ENCODE data around the gene PARP4. TPM values are rescaled to one million over a fixed set of nuclear protein-coding genes. Genes with fewer than 3 reads are reported as not detected.

PARP4 gene
- total and polyA plus RNA-seq, 2 of the 4 experiments (the other 2 are of a cell fraction): 31.7 to 50.2 TPM

DNA sequence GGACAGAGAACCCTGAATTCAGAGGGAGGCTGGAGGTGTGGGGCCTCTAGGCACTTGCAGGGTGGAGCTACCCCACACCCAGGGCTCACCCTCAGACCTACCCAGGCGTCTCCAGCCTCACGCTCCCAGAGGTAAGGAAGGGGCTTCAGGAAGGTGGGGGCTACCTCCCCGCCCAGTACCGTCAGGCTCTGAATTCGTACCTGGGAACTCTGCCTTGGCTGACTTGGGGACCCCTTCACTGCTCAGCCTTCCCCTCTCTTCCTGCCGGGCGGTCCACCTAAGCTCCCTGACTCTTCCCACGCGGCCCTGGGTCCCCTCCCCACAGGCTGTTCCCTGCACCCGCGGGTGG lies 28.5 kb upstream of the PARP4 start:
- no peak for ATAC-seq (ENCODE audit: low read depth)
- intact Hi-C loops (cut with micrococcal nuclease): no loop called here
- Histone ChIP-seq H3K9me3 (ENCODE audit: control insufficient read depth, insufficient read depth, low read length) (no peaks in the 10 kb centered on the region), H3K56ac (ENCODE audit: extremely low read depth, insufficient read depth, low read length) (no peak overlapping the region), H3K79me1 (ENCODE audit: low read depth in 1 of 2, low read length in 2 of 2) (no peaks in the 10 kb centered on the region), H2BK120ac (ENCODE audit: low read depth, low read length) (no peak overlapping the region), H3K9ac (ENCODE audit: low read depth, low read length) (no peak overlapping the region), H3K36me3 (ENCODE audit: control insufficient read depth, insufficient read depth, low read length) (no peaks in the 10 kb centered on the region), H3K27me3 (ENCODE audit: control insufficient read depth, insufficient read depth, low read length) (peaks cover 25% of the 10 kb centered on the region), H3K4me3 (ENCODE audit: insufficient read depth, low read depth, low read length) (no peak overlapping the region), H3K4me1 (ENCODE audit: control insufficient read depth, insufficient read depth, low read length) (no peaks in the 10 kb centered on the region), H2AFZ (replicated peaks; ENCODE audit: low read length, poor library complexity) (peak overlapping the region; percentile 87), H2AK5ac (ENCODE audit: low read depth, low read length) (no peak overlapping the region), H4K20me1 (ENCODE audit: insufficient read depth, low read length) (no peaks in the 10 kb centered on the region), H2BK20ac (ENCODE audit: low read depth, low read length) (no peak overlapping the region), H3K4me2 (ENCODE audit: low read depth, low read length) (no peak overlapping the region; the same call in 1 of the 2 replicates), H3K9me1 (ENCODE audit: insufficient read depth, low read length) (no peaks in the 10 kb centered on the region), H2BK15ac (ENCODE audit: low read depth, low read length) (no peak overlapping the region), H3K18ac (ENCODE audit: low read depth, low read length) (no peak overlapping the region), H3K27ac (ENCODE audit: insufficient read depth, low read length) (no peak overlapping the region), H2BK5ac (ENCODE audit: low read depth, low read length, poor library complexity, severe bottlenecking) (no peak overlapping the region), H4K91ac (ENCODE audit: insufficient read depth, low read depth, low read length) (no peak overlapping the region), H3K23ac (ENCODE audit: low read depth, low read length) (no peak overlapping the region), H3K4ac (ENCODE audit: low read depth, low read length) (no peak overlapping the region), H2AK9ac (replicated peaks; ENCODE audit: low read depth, low read length, poor library complexity) (no peak overlapping the region), H4K8ac (ENCODE audit: low read depth in 2 of 2, low read length in 2 of 2) (no peak overlapping the region), H3K14ac (replicated peaks; ENCODE audit: low read depth, low read length) (no peak overlapping the region), H4K5ac (ENCODE audit: low read depth, low read length) (no peak overlapping the region)
- no peak for DNase-seq
- POLR2A ChIA-PET (ENCODE audit: unreplicated experiment): no interaction called here
- WGBS, 2 experiments (ENCODE audit: extremely low coverage in 2 of 2, insufficient read length in 1 of 2): 33% methylated on average over 7 of the region's 11 CpGs; no CpG with 5 or more reads in 1 of the 2 experiments
- TF ChIP-seq MXI1 (IDR thresholded peaks at IDR 0.05; ENCODE audit: borderline replicate concordance, low read depth, low read length): no peak
- TF ChIP-seq POLR2A (IDR thresholded peaks at IDR 0.05; ENCODE audit: low read depth, low read length): no peak
- no peak for TF ChIP-seq BHLHE40 (IDR thresholded peaks at IDR 0.05; ENCODE audit: low read depth, low read length)
- TF ChIP-seq, protein P1, sequence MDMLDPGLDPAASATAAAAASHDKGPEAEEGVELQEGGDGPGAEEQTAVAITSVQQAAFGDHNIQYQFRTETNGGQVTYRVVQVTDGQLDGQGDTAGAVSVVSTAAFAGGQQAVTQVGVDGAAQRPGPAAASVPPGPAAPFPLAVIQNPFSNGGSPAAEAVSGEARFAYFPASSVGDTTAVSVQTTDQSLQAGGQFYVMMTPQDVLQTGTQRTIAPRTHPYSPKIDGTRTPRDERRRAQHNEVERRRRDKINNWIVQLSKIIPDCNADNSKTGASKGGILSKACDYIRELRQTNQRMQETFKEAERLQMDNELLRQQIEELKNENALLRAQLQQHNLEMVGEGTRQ (IDR thresholded peaks at IDR 0.05; ENCODE audit: low read depth, low read length): no peak
- TF ChIP-seq, protein P2, sequence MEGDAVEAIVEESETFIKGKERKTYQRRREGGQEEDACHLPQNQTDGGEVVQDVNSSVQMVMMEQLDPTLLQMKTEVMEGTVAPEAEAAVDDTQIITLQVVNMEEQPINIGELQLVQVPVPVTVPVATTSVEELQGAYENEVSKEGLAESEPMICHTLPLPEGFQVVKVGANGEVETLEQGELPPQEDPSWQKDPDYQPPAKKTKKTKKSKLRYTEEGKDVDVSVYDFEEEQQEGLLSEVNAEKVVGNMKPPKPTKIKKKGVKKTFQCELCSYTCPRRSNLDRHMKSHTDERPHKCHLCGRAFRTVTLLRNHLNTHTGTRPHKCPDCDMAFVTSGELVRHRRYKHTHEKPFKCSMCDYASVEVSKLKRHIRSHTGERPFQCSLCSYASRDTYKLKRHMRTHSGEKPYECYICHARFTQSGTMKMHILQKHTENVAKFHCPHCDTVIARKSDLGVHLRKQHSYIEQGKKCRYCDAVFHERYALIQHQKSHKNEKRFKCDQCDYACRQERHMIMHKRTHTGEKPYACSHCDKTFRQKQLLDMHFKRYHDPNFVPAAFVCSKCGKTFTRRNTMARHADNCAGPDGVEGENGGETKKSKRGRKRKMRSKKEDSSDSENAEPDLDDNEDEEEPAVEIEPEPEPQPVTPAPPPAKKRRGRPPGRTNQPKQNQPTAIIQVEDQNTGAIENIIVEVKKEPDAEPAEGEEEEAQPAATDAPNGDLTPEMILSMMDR (conservative IDR thresholded peaks at IDR 0.05; ENCODE audit: low read depth, low read length): no peak
- no peak for TF ChIP-seq RFX5 (IDR thresholded peaks at IDR 0.05; ENCODE audit: low read depth, low read length)
- no peak for TF ChIP-seq MAFK (IDR thresholded peaks at IDR 0.05; ENCODE audit: low read depth, low read length)
- no peak for TF ChIP-seq RAD21 (IDR thresholded peaks at IDR 0.05; ENCODE audit: low read length)
- TF ChIP-seq, protein P3, sequence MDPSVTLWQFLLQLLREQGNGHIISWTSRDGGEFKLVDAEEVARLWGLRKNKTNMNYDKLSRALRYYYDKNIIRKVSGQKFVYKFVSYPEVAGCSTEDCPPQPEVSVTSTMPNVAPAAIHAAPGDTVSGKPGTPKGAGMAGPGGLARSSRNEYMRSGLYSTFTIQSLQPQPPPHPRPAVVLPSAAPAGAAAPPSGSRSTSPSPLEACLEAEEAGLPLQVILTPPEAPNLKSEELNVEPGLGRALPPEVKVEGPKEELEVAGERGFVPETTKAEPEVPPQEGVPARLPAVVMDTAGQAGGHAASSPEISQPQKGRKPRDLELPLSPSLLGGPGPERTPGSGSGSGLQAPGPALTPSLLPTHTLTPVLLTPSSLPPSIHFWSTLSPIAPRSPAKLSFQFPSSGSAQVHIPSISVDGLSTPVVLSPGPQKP (IDR thresholded peaks at IDR 0.05; ENCODE audit: borderline replicate concordance, low read depth, low read length): no peak
- TF ChIP-seq MAZ (IDR thresholded peaks at IDR 0.05; ENCODE audit: borderline replicate concordance, low read depth, low read length): no peak
- no peak for TF ChIP-seq CHD1 (IDR thresholded peaks at IDR 0.05; ENCODE audit: low read depth, low read length)
- TF ChIP-seq SMC3 (IDR thresholded peaks at IDR 0.05; ENCODE audit: low read depth, low read length): no peak
- no peak for TF ChIP-seq NFE2L2 (IDR thresholded peaks at IDR 0.05; ENCODE audit: low read depth, low read length)
- no peak for TF ChIP-seq CEBPB (IDR thresholded peaks at IDR 0.05; ENCODE audit: low read depth, low read length)
- no peak for TF ChIP-seq FOS (IDR thresholded peaks at IDR 0.05; ENCODE audit: low read depth, low read length)
- TF ChIP-seq RCOR1 (IDR thresholded peaks at IDR 0.05; ENCODE audit: insufficient replicate concordance, low read length): no peak
- BruUV-seq (replicated peaks): no TSS peak
- dilution Hi-C loops (cut with HindIII; ENCODE audit: low sequenced_read_pairs, unreplicated experiment): no loop called here
- in situ Hi-C loops (cut with MboI; ENCODE audit: low sequenced_read_pairs): no loop called here
- CTCF ChIA-PET: no interaction called here

Data from IMR-90 (cell line).